HepG2 (cell line): ENCODE data around the gene TNP2. TPM values are rescaled to one million over a fixed set of nuclear protein-coding genes. Genes with fewer than 3 reads are reported as not detected.

ENCODE experiments used
- ETS1 ChIP-seq: sonication (generic); formaldehyde crosslinking; IDR thresholded peaks from 2 replicates; pipeline ENCODE4 v1.4.0; 2020; ENCODE audit warnings: missing genetic modification reagents
- FOXA3 ChIP-seq: IDR thresholded peaks from 2 replicates; pipeline ENCODE4 v1.6.1; 2016; ENCODE audit warnings: missing genetic modification reagents, missing compliant biosample characterization
- FOXC1 ChIP-seq: sonication (generic); formaldehyde crosslinking; IDR thresholded peaks from 2 replicates; pipeline ENCODE4 v1.8.0; 2022; ENCODE audit warnings: mild to moderate bottlenecking, missing genetic modification reagents, borderline replicate concordance
- FOXM1 ChIP-seq: sonication (generic); formaldehyde crosslinking; IDR thresholded peaks from 2 replicates; pipeline ENCODE4 v1.5.0; 2020; ENCODE audit warnings: missing genetic modification reagents
- JARID2 ChIP-seq: sonication (generic); formaldehyde crosslinking; IDR thresholded peaks from 2 replicates; pipeline ENCODE4 v1.8.1; 2023; ENCODE audit warnings: missing genetic modification reagents, inconsistent platforms; ENCODE audit not compliant: insufficient replicate concordance
- KDM3A ChIP-seq: IDR thresholded peaks from 2 replicates; pipeline ENCODE4 v1.6.1; 2018; ENCODE audit warnings: low read depth, missing compliant biosample characterization
- KDM5A ChIP-seq: fragments of 200-600 bp; sonication (generic); IDR thresholded peaks from 2 replicates; pipeline ENCODE4 v1.7.0; 2018; ENCODE audit warnings: antibody characterized with exemption, mild to moderate bottlenecking, low read length, borderline replicate concordance
- NFE2L1 ChIP-seq: sonication (generic); formaldehyde crosslinking; IDR thresholded peaks from 2 replicates; pipeline ENCODE4 v1.4.0; 2020; ENCODE audit warnings: missing genetic modification reagents, mild to moderate bottlenecking, borderline replicate concordance
- NFE2L2 ChIP-seq: fragments of 150-350 bp; IDR thresholded peaks from 2 replicates; pipeline ENCODE4 v1.6.1; 2014; ENCODE audit warnings: low read length
- PBX3 ChIP-seq: sonication (generic); formaldehyde crosslinking; IDR thresholded peaks from 2 replicates; pipeline ENCODE4 v1.8.1; 2023; ENCODE audit warnings: missing genetic modification reagents, inconsistent platforms, borderline replicate concordance
- SNAPC5 ChIP-seq: sonication (generic); formaldehyde crosslinking; IDR thresholded peaks from 2 replicates; pipeline ENCODE4 v1.8.1; 2023; ENCODE audit warnings: mild to moderate bottlenecking, missing genetic modification reagents, borderline replicate concordance
- SNRNP70 ChIP-seq: fragments of 200-400 bp; formaldehyde crosslinking; IDR thresholded peaks from 2 replicates; pipeline ENCODE4 v1.6.1; 2017; ENCODE audit warnings: mild to moderate bottlenecking, low read depth, low read length, moderate library complexity
- TMF1 ChIP-seq: sonication (generic); formaldehyde crosslinking; IDR thresholded peaks from 2 replicates; pipeline ENCODE4 v1.8.1; 2022; ENCODE audit warnings: low read depth, missing genetic modification reagents
- ZBTB25 ChIP-seq: IDR thresholded peaks from 2 replicates; pipeline ENCODE4 v1.6.1; 2018; ENCODE audit warnings: missing genetic modification reagents
- ZFP91 ChIP-seq: sonication (generic); formaldehyde crosslinking; IDR thresholded peaks from 2 replicates; pipeline ENCODE4 v1.9.0; 2022; ENCODE audit warnings: missing genetic modification reagents, mild to moderate bottlenecking, borderline replicate concordance
- ZMYM3 ChIP-seq: sonication (generic); formaldehyde crosslinking; IDR thresholded peaks from 2 replicates; pipeline ENCODE4 v1.5.1; 2020; ENCODE audit warnings: mild to moderate bottlenecking, missing genetic modification reagents
- ZNF574 ChIP-seq: sonication (generic); formaldehyde crosslinking; IDR thresholded peaks from 2 replicates; pipeline ENCODE4 v1.4.0; 2020; ENCODE audit warnings: missing genetic modification reagents
- ZNF576 ChIP-seq: sonication (generic); formaldehyde crosslinking; IDR thresholded peaks from 2 replicates; pipeline ENCODE4 v1.4.0; 2020; ENCODE audit warnings: mild to moderate bottlenecking, missing genetic modification reagents
- ZNF614 ChIP-seq: IDR thresholded peaks from 2 replicates; pipeline ENCODE4 v1.6.1; 2018; ENCODE audit warnings: missing biosample characterization, missing genetic modification reagents, inconsistent platforms, borderline replicate concordance
- ZNF841 ChIP-seq: sonication (generic); formaldehyde crosslinking; IDR thresholded peaks from 2 replicates; pipeline ENCODE4 v1.8.1; 2023; ENCODE audit warnings: missing genetic modification reagents, borderline replicate concordance
- polyA plus RNA-seq, 8 experiments: library from polyadenylated mRNA; depleted of rRNA in 3 of 8; stranded (reverse) in 7 of 8; unstranded in 1 of 8; fragments of >200 nt; fragmentation: Illumina TruSeq in 4 of 8; extraction: Trizol in 4 of 8; gene quantifications; 2 replicates each; pipeline versions ENCODE4 v1.2.1 to v1.2.3, GENCODE V29; 2011 to 2016; ENCODE audit warnings: low read depth in 4 of 8, missing spikeins in 1 of 8, mixed read lengths in 1 of 8; ENCODE audit not compliant: insufficient read depth in 1 of 8
- total RNA-seq, 5 experiments: library from RNA; depleted of rRNA; stranded (reverse); fragments of >200 nt; fragmentation: Illumina TruSeq; extraction: Trizol; gene quantifications; 2 replicates each; pipeline ENCODE4 v1.2.3, GENCODE V29; 2016; ENCODE audit warnings: low read depth in 1 of 5

The TNP2 gene
- total and polyA plus RNA-seq, 2 of the 13 experiments (the other 11 are each of a cell fraction or from before 2014, with no cell fraction given) = not detected

- no peak for TF ChIP-seq SNRNP70
- no peak for TF ChIP-seq FOXM1 (CRISPR knock-in tag)
- no peak for TF ChIP-seq FOXC1 (CRISPR knock-in tag)
- TF ChIP-seq KDM5A = no peak
- no peak for TF ChIP-seq ZNF841 (CRISPR knock-in tag)
- no peak for TF ChIP-seq SNAPC5 (CRISPR knock-in tag)
- TF ChIP-seq NFE2L2 = no peak
- TF ChIP-seq JARID2 (CRISPR knock-in tag) = no peak
- TF ChIP-seq ZNF574 (CRISPR knock-in tag) = peak; percentile 48; the same call in 1 of the 2 replicates
- TF ChIP-seq TMF1 = no peak
- TF ChIP-seq ZBTB25 (CRISPR knock-in tag) = no peak
- TF ChIP-seq KDM3A (CRISPR knock-in tag) = no peak
- peak; percentile 49; the same call in 1 of the 2 replicates for TF ChIP-seq ZFP91
- TF ChIP-seq ETS1 (CRISPR knock-in tag) = no peak
- no peak for TF ChIP-seq ZNF614 (CRISPR knock-in tag)
- TF ChIP-seq ZNF576 (CRISPR knock-in tag) = no peak
- TF ChIP-seq PBX3 (CRISPR knock-in tag) = no peak
- TF ChIP-seq FOXA3 (CRISPR knock-in tag) = peak; percentile 70
- TF ChIP-seq ZMYM3 (CRISPR knock-in tag) = 0 out of 2 replicates have a peak, but pooled peaks have one; percentile 41
- TF ChIP-seq NFE2L1 (CRISPR knock-in tag) = no peak
Observed at GRCh38 chr16:11273721-11274324, 4.7 kb upstream of the TNP2 start (continued).
